NB4 (cell line): Measurements from ENCODE around the gene SYF2.

Experiments used
- MYC ChIP-seq: IDR thresholded peaks from 2 replicates; pipeline ENCODE4 v1.6.1; 2011; ENCODE audit warnings: low read depth, low read length
- POLR2A ChIP-seq: IDR thresholded peaks from 2 replicates; pipeline ENCODE4 v1.6.1; 2011; ENCODE audit warnings: mild to moderate bottlenecking; ENCODE audit not compliant: insufficient read length; ENCODE audit errors: extremely low read depth
- TF ChIP-seq, protein P1 (sequence below): IDR thresholded peaks from one replicate; pipeline ENCODE4 v1.5.1; 2012; ENCODE audit warnings: low read depth, low read length

DNA sequence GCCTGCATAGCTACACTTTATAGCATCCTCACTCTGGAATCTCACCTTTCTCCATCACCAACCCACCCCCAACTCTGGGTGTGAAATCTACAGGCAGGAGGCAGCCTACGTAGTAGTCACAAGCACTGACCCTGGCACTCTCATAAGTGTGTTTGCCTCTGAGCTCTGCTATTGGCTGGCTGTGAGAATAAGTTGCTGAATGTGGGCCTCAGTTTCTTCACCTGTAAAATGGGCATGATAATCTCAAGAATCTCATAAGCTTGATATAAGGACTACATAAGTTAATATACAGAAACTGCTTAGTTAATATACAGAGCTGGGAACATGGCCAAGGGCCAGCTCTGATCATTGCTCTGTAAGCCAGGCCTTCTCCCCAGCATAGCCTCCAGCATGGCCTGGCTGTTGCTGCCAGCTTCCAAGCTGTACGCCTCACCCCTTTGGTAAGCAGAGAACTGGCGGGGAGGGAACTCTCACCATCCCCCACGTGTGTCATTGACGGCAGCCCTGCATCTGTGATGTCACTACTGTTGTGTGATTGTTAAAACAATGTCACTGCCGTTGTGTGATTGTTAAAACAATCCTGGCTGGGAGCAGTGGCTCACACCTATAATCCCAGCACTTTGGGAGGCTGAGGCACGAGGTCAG is 53.3 kb downstream of the SYF2 start:
- TF ChIP-seq, protein P1, sequence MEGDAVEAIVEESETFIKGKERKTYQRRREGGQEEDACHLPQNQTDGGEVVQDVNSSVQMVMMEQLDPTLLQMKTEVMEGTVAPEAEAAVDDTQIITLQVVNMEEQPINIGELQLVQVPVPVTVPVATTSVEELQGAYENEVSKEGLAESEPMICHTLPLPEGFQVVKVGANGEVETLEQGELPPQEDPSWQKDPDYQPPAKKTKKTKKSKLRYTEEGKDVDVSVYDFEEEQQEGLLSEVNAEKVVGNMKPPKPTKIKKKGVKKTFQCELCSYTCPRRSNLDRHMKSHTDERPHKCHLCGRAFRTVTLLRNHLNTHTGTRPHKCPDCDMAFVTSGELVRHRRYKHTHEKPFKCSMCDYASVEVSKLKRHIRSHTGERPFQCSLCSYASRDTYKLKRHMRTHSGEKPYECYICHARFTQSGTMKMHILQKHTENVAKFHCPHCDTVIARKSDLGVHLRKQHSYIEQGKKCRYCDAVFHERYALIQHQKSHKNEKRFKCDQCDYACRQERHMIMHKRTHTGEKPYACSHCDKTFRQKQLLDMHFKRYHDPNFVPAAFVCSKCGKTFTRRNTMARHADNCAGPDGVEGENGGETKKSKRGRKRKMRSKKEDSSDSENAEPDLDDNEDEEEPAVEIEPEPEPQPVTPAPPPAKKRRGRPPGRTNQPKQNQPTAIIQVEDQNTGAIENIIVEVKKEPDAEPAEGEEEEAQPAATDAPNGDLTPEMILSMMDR = no peak
- no peak for TF ChIP-seq MYC
- no peak for TF ChIP-seq POLR2A
